ENCODE data around the gene GPR83.
"Not testable (repeated sequence)": the region's sequence is repeated elsewhere in the genome, so short reads cannot be mapped to it uniquely, and the experiment has no call there.

Gene GPR83

GRCh38 chr11:94400839-94401772 is at the start of gene GPR83:
Gene GPR83, minus strand, starts transcription at chr11:94401419. Its CDS starts 172 bp downstream, at chr11:94401247.
- DNase-seq (ENCODE audit: low read depth in 2 of 2): no peak

DNA sequence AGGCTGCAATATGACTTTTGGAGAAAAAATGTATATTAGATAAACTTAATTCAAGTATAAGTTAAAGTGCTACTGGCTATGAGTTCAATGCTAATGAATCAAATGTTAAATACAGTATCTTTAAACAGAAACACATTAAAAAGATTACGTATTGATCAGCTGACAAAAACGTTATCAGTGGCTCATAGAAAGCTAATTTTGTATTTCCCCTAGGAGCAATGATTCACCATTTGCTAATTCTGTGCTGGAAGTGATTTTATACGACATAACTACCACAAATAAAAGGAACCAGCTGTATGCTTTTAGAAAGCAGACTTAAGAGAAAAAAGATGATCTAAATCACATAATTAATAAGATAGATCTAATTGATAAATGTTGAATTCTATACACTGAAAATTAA is 48.8 kb upstream of the GPR83 start:
- peak; percentile 22 to 30 for DNase-seq (ENCODE audit: low read depth in 2 of 2)

DNA sequence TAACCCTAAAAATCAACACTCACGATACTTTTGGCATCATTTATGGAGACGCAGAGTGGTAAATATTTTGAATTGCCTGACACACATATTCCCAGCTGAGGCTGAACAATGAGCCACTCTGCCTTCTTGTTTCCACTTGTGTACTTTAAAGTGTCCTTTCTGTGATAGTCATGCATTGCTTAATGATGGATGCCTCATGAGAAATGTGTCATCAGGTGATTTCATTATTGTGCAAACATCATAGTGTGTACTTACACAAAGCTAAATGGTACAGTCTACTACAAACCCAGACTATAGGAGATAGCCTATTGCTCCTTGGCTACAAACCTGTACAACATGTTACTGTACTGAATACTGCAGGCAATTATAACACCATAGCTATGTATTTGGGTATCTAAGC is 48.2 kb upstream of the GPR83 start:
- peak; percentile 23 to 27 for DNase-seq (ENCODE audit: low read depth in 2 of 2)

GRCh38 chr11:94449029-94449428 is 47.8 kb upstream of the GPR83 start:
- DNase-seq (ENCODE audit: low read depth in 2 of 2): no peak

DNA sequence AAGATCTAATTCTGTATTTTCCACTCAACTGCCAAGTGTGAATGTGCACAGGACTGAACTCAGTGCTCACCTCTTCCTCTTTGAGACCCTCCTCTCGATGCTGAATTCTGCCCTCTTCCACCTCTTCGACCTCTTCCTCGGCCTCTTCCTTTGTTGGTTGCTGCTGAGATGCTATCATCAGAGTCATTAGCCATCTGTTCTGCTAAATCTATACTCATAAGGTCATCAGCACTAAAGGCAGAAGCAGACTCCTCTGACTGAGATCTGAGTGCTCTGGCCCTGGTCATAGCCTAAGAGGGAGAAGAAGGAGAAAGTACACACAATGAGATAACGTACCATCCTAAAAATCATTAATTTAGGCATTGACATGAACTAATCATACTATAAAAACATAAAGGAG is 45.9 kb upstream of the GPR83 start:
- DNase-seq (ENCODE audit: low read depth in 2 of 2): no peak

DNA sequence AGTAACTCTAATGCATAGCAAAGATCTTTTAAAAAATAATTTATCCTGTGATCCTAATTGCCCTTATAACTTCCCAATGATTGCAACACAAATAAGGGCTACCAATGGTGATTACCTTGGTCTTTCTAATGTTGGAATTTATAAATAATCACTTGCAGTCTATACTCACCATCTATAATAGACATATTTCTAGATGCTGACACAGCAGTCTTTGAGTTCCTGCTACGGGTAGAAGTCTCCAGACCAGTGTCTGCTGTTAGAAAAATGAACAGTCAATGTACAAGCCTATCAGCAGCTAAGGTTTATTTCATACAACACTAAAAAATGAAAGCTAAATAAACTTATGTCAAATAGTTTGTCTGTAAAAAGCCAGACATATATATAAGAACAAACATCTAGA is 44.4 kb upstream of the GPR83 start:
- no peak for DNase-seq (ENCODE audit: low read depth in 2 of 2)

- DNase-seq (ENCODE audit: low read depth in 2 of 2): no peak
Observed at GRCh38 chr11:94433049-94433448, 31.8 kb upstream of the GPR83 start.

- no peak for DNase-seq (ENCODE audit: low read depth in 2 of 2)
Observed at GRCh38 chr11:94424662-94425061, 23.4 kb upstream of the GPR83 start.

DNA sequence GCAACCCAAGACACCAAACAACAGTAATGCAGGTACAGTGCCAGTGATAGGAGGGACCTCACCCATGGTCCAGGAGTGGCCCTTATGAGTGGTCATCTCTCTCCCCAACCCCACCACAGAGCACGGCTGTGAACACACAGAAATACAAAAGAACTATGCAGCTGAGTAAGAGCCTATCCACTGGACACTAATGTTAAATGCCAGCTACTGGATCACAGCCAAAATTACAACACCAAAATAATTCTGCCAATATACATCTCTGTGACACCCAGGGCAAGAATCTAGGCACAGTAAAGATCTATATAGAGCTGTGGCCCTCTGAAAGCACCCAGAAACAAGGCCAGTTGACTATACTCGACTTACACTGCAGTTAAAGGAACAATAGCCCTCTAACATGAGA is 22.8 kb upstream of the GPR83 start:
- no peak for DNase-seq (ENCODE audit: low read depth in 2 of 2)

DNA sequence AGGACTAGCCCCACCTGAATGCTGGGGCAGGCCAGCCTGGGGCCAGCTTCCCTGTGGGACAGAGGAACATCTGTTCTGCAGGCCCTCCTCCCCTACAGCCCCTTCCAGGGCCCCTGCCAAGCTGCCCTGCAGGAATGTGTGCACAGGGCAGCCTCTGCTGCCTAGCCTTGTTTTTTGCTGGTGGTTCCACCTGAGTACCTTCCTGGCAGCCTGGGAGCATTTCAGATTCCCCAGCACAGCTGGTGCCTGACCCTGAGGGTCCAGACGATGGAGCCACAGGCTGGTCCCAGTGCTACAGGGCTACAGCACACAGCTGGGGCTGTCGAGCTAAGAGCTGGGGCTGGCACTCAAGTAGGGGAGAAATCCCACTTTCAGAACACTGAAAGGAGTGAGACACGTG is 22.3 kb upstream of the GPR83 start:
- DNase-seq (ENCODE audit: low read depth in 2 of 2): no peak

- DNase-seq (ENCODE audit: low read depth in 2 of 2): no peak
Observed at GRCh38 chr11:94418123-94418765, 17.0 kb upstream of the GPR83 start.

DNA sequence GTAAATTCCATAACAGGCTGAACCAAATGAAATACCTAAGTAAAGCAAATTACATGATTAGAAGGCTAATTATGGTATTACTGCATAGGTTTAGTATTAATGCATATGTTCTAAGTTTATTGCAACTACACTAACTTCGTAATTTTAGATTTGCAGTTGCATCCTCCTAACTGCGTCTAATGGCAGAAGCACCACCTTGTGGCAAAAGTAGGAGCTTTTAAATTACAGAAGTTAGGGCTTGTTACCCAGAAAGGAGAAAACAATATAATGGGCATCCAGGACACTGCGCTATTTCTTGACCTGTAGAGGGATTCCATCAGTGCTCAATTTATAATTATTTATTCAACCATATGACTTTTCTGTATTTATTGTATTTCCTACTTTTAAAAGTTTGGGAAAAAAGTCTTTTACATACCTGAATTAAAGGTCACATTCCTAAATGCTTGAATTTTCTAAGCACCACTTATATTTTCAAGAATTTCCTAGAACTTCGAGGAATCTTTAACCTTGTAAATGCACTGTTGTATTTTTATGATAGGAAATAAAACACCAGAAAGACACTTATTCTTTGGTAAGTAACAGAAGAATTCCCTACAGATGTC is 16.3 kb upstream of the GPR83 start:
- peak; percentile 20 to 23 for DNase-seq (ENCODE audit: low read depth in 2 of 2)

DNA sequence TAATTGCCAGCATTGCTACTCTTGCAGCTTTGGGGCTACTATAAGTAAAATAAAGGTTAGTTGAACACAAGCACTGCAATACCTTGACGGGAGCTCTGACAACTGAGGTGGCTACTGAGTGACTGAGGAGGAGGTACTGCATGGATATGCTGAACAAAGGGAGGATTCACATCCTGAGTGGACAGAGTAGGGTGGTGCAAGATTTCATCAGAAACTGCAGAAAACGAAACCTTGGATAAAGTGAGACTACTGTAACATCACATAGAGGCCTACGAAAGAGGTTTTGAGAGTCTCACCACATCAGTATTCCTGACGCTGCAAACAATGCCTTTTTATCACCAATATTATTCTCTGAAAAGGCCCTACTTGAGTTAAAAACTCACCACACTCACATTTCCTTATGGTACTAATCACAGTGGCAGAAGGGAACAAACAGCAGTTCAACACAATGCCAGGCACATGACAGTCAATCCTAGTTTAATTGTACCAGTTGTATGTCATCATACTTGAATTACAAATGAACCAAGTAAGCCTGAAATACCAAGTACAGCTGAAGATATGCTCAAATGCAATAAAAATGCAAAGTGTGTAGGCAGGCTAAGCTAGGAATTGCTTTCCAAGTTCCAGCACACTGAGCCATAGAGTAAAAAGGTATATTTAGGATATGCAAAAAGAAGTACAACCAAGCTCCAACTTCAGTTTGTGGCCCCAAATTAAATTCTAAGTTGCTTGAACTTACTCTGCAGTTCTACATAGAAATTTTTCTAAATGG is 4.0 kb upstream of the GPR83 start:
- no peak for DNase-seq (ENCODE audit: low read depth in 2 of 2)

- no peak for DNase-seq (ENCODE audit: low read depth in 2 of 2)
Observed at GRCh38 chr11:94402355-94402754, 1.1 kb upstream of the GPR83 start.

DNA sequence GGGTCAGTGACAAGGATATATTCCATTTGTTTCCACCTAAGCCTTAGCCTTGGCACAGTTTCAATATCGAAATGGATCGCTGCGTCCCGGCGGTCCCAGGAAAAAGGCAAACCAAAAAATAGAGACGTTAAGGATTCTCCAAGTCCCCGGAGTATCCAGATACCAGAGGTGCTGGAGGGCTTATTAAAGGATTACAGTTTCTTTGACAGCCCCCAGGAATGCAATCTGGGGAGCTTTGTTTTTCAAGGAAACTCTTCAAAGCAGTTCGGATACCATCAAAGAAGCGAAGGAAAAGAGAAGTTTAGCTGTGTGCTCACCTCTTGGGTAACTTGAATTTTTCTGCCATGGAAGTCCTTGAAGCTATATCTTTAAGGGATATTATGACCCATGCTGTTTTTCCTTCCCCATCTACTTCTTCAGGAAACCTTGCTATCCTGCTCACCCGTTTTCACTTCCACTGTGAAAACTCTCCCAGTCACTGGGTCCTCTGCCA is 600 bp upstream of the GPR83 start:
- DNase-seq (ENCODE audit: low read depth in 2 of 2): no peak

DNA sequence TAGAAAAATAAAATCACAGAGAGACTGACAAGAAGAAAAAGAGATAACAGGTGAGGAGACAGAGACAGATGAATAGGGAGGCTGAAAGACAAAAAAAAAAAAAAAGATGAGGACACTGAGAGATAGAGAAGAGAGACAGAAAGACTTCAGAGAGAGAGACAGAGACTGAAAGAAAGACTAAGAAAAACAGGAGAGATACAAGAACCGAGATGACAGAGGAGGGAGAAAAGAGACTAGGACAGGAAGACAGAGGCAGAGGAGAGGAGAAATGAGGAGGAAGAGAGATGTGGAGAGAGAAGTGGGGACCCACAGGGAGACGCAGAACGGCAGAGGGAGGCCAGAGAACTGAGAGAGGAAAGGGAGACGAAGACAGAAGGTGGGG is 771 bp downstream of the GPR83 start:
- DNase-seq (ENCODE audit: low read depth in 2 of 2): no peak

GRCh38 chr11:94400050-94400449 is 1.2 kb downstream of the GPR83 start:
- DNase-seq (ENCODE audit: low read depth in 2 of 2): no peak

GRCh38 chr11:94398101-94398500 is 3.1 kb downstream of the GPR83 start:
- DNase-seq (ENCODE audit: low read depth in 2 of 2): no peak

DNA sequence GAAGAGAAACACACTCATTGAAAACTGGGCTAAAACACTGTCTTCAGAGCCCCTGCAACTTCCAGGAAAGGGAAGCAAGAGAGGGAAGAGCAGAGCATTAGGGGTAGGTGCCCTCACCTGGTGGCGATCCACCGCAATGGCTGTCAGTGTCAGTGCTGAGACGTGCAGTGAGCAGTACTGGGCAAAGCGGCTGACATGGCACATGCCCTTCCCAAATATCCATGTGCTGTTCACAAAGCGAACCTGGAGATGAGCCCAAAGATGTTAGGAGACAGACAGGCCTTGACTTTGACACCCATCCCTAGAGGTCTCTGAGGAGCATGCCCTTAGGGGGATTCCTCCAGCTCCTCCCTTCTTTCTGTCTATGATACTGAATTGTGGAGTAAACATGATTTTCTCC is 4.9 kb downstream of the GPR83 start:
- no peak for DNase-seq (ENCODE audit: low read depth in 2 of 2)

- DNase-seq (ENCODE audit: low read depth in 2 of 2): not testable (repeated sequence)
Observed at GRCh38 chr11:94391937-94392336, 9.3 kb downstream of the GPR83 start.

- DNase-seq (ENCODE audit: low read depth in 2 of 2): no peak
Observed at GRCh38 chr11:94379613-94380012, 21.6 kb downstream of the GPR83 start.

- DNase-seq (ENCODE audit: low read depth in 2 of 2): no peak
Observed at GRCh38 chr11:94376841-94377240, 24.4 kb downstream of the GPR83 start.
